ENCODE measurements around the gene CYP39A1.
"Not testable (repeated sequence)": the region's sequence is repeated elsewhere in the genome, so short reads cannot be mapped to it uniquely, and the experiment has no call there.

Gene CYP39A1

GRCh38 chr6:46651006-46651405, 1.6 kb downstream of the CYP39A1 start:
- DNase-seq (ENCODE audit: low read depth in 2 of 2, low spot score in 1 of 2): no peak

- no peak for DNase-seq (ENCODE audit: low read depth in 2 of 2, low spot score in 1 of 2)
Observed at GRCh38 chr6:46648869-46649492, 3.6 kb downstream of the CYP39A1 start.

GRCh38 chr6:46648108-46648507, 4.5 kb downstream of the CYP39A1 start:
- not testable (repeated sequence) for DNase-seq (ENCODE audit: low read depth in 2 of 2, low spot score in 1 of 2)

- no peak for DNase-seq (ENCODE audit: low read depth in 2 of 2, low spot score in 1 of 2)
Observed at GRCh38 chr6:46645265-46645664, 7.4 kb downstream of the CYP39A1 start.

- no peak for DNase-seq (ENCODE audit: low read depth in 2 of 2, low spot score in 1 of 2)
Observed at GRCh38 chr6:46642928-46643751, 9.5 kb downstream of the CYP39A1 start.

GRCh38 chr6:46638650-46639049, 14.0 kb downstream of the CYP39A1 start:
- DNase-seq (ENCODE audit: low read depth in 2 of 2, low spot score in 1 of 2): no peak

GRCh38 chr6:46637933-46638332, 14.7 kb downstream of the CYP39A1 start:
- DNase-seq (ENCODE audit: low read depth in 2 of 2, low spot score in 1 of 2): no peak

- no peak for DNase-seq (ENCODE audit: low read depth in 2 of 2, low spot score in 1 of 2)
Observed at GRCh38 chr6:46637145-46637544, 15.5 kb downstream of the CYP39A1 start.

GRCh38 chr6:46635462-46635861, 17.2 kb downstream of the CYP39A1 start:
- no peak for DNase-seq (ENCODE audit: low read depth in 2 of 2, low spot score in 1 of 2)

GRCh38 chr6:46632053-46632452, 20.6 kb downstream of the CYP39A1 start:
- DNase-seq (ENCODE audit: low read depth in 2 of 2, low spot score in 1 of 2): no peak

- DNase-seq (ENCODE audit: low read depth in 2 of 2, low spot score in 1 of 2): no peak
Observed at GRCh38 chr6:46629691-46630090, 22.9 kb downstream of the CYP39A1 start.

- no peak for DNase-seq (ENCODE audit: low read depth in 2 of 2, low spot score in 1 of 2)
Observed at GRCh38 chr6:46628976-46629375, 23.6 kb downstream of the CYP39A1 start.

- DNase-seq (ENCODE audit: low read depth in 2 of 2, low spot score in 1 of 2): no peak
Observed at GRCh38 chr6:46628498-46628897, 24.1 kb downstream of the CYP39A1 start.

GRCh38 chr6:46626976-46627375, 25.6 kb downstream of the CYP39A1 start:
- DNase-seq (ENCODE audit: low read depth in 2 of 2, low spot score in 1 of 2): no peak

- DNase-seq (ENCODE audit: low read depth in 2 of 2, low spot score in 1 of 2): no peak
Observed at GRCh38 chr6:46626228-46626909, 26.2 kb downstream of the CYP39A1 start.

GRCh38 chr6:46618726-46619125, 33.9 kb downstream of the CYP39A1 start:
- DNase-seq (ENCODE audit: low read depth in 2 of 2, low spot score in 1 of 2): no peak

GRCh38 chr6:46612645-46613044, 40.0 kb downstream of the CYP39A1 start:
- DNase-seq (ENCODE audit: low read depth in 2 of 2, low spot score in 1 of 2): no peak

GRCh38 chr6:46610862-46611553, 41.6 kb downstream of the CYP39A1 start:
- no peak for DNase-seq (ENCODE audit: low read depth in 2 of 2, low spot score in 1 of 2)

GRCh38 chr6:46606338-46606737, 46.3 kb downstream of the CYP39A1 start:
- no peak for DNase-seq (ENCODE audit: low read depth in 2 of 2, low spot score in 1 of 2)

- DNase-seq (ENCODE audit: low read depth in 2 of 2, low spot score in 1 of 2): no peak
Observed at GRCh38 chr6:46605091-46605797, 47.4 kb downstream of the CYP39A1 start.

GRCh38 chr6:46598215-46598614, 54.4 kb downstream of the CYP39A1 start:
- DNase-seq (ENCODE audit: low read depth in 2 of 2, low spot score in 1 of 2): no peak
